GM19238 (cell line): ENCODE data around the gene SEC31B.

Experiments
- DNase-seq: peaks from one replicate; pipeline ENCODE4 v3.0.0; 2011; ENCODE audit warnings: low spot score; ENCODE audit not compliant: insufficient read length

Gene SEC31B

DNA sequence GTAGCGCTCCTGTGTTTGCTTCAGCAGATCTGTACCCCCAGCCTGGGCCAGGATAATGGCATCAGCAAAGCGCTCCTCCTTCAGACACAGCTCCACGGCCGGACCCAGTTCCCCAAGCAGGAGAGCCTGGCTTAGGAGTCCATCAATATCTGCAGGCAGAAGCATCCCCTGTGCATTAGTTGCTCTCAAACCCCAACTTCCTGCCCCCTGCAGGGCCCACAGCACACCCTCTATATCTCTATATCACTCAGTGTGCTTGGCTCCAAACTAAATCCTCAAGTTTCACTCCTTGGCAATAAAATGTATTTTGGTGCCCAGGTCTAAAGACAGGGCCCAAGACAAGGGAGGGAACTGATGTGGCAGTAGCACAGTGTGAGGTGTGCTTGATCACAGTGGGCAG lies 21.6 kb downstream of the SEC31B start:
- no peak for DNase-seq

GRCh38 chr10:100496567-100496966 lies 23.1 kb downstream of the SEC31B start:
- DNase-seq: no peak

DNA sequence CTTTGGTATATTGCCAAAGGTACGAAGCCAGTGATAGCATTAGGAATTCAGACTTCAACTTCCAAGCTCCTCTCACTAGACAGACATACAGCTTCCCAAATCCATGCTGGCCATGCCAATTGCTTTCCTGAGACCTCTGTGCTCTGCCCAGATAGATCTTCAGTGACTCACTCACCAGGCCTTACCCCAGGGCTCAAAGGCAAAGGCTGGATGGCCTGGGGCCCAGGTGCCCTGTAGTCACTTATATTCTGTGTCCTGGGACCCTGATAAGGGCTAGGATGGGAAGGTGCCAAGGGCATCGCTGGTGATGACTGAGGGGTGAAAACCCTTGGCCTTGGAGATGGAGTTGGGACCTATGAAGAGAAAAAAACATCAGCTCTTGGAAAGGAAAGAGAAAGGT lies 29.1 kb downstream of the SEC31B start:
- DNase-seq: no peak

GRCh38 chr10:100489396-100489795 lies 30.3 kb downstream of the SEC31B start:
- no peak for DNase-seq

- DNase-seq: no peak
Measured at GRCh38 chr10:100487529-100487928, 32.1 kb downstream of the SEC31B start.

DNA sequence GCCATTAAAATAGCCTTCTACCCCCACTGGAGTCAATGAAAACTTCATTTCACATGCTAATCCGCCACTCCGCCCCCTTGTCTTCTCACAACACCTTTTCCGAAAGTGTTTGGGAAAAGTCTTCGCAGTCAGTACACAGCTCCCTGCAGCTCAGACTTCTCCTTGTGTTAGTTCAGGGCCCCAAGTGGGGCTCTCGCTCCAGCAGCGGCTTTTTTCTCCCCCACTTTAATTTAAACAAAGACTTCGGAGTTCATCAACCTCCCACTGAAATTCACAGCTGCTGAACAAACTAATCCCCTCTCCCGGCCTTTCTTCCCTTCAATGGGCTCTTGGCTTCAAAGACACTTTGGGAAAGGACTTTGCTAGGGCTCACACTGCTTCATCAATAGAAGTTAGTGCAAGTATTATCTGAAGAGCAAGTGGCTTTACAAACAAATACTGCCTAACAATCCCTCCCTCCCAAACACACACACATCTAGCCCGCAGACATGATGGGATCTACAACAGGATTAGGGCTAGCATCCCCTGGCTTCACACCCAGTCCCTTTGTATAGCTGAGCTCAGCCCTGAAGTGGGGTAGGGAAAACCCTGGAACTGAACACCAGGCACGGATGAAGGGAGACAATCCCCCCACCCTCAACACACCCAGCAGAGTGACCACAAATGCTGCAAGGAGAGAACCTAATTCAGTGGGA lies 33.7 kb downstream of the SEC31B start:
- no peak for DNase-seq

GRCh38 chr10:100485366-100485765 lies 34.3 kb downstream of the SEC31B start:
- DNase-seq: no peak

DNA sequence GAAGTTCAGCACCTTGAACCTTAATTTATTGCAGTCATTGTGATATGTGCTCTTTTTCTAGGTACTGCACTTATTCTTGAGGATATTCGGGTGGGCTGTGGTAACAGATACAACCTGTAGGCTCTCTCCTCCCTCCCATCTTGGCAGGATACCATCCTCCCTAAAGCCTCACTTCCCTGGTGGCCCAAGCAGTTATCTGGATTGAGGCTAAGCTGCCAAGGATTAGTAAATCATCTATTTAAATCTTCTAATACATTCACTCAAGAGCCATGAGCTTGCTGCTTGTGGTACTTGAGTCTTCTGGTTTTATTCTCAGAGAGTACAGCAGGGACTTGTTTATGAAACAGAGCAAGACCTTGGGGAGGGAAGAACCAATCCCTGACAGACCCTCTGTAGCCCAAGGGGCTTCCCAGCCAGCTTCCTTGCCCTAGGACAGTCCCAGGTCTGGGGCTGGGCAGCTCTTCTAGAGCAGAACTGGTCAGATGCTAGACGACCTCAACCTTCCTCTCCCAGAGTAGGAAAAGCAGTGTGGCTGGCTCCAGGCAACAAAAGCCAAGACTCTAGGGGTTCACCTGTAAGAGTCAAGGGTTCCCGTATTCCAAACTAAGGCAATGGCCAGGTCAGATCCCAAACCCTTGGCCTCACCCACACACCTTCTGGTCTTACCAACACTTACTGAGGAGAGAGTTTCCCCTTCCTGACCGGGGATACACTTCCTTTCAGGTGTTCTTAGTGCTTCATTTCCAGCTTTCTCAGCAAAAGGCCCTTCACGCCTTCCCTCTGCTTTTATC lies 35.6 kb downstream of the SEC31B start:
- DNase-seq: no peak

DNA sequence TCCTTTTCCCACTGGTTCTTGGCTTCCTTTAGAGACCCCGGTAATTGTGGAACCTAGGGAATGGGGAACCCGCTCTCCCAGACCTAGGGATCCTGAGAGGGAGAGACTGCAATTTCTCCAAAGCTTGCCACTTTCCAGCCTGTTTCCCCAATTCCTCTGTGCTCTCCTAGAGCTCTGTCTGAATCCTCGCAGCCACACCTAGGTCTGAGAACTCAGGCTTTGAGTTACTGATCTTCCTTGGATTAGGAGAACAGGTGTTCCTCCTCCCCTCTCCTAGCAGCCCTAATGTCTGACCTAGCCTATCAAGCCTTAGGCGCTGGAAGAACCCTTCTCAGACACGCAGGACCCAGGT lies 36.9 kb downstream of the SEC31B start:
- no peak for DNase-seq

- peak; percentile 48 for DNase-seq
Measured at GRCh38 chr10:100482181-100482833, 37.4 kb downstream of the SEC31B start.

- DNase-seq: peak; percentile 70
Measured at GRCh38 chr10:100481462-100482081, 38.1 kb downstream of the SEC31B start.

DNA sequence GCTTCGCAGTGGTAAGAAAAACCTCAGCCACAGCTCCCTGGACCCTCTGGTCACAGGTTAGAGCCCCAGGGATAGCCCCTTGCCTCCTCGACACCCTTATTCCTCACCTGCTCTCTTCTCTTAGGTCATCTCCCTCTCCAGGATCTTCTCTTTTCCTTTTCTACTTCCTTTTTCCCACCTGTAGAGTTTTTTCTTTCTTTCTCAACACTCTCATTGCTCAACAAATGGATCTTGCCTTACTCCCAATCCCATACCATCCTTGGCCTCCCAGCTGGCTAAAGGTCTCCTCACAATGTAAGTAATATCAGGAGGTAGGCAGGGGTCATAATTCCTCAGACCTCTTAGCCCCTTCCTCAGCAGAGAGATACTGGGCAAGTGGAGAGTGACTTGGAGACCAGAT lies 39.7 kb downstream of the SEC31B start:
- no peak for DNase-seq

DNA sequence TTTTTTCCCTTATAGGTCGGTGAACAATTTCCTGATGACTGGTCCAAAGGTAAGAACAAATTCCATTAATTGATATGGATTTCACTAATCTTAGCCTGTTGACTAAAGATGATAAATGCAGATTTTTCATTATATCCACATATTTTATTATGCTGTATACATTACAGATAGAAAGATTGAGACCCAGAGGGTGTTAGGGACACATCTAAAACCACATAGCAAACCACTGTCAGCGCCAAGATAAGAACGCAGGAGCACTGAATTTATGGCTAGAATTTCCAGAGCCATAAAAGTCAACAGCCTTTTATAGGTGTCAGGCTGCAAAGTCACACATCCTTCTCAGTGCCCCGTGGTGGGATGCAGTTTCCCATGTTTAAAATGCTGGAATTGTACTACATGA lies 40.6 kb downstream of the SEC31B start:
- no peak for DNase-seq

DNA sequence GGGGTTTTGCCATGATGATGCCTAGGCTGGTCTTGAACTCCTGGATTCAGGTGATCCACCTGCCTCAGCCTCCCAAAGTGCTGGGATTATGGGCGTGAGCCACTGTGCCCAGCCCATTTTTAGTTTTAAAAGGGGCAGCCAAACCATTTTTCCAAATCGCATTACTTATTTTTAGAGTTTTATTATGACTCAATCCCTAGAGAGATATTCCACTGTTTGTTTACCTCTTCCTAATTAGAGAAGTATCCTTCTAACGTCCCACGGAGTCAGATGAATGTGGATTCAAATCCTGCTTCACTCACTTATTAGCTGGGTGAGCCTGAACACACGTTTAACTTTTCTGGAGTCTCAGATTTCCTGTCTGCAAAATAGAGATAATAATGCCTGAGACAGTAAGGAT lies 41.7 kb downstream of the SEC31B start:
- no peak for DNase-seq

DNA sequence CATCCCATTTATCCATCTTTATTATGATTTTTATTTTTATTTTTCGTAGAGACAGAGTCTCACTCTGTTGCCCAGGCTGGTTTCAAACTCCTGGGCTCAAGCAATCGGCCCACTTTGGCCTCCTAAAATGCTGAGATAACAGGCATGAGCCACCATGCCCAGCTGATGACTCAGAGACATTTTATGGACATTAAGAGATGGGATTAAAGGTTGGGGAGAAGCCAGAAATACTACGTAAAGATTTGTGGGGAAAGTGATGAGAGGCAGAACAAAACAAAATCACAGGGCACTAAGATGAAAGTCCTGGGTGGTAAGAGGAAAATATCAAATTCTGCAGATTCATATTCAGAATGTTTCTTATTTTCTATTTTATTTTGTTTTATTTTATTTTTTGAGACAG lies 49.3 kb downstream of the SEC31B start:
- no peak for DNase-seq

DNA sequence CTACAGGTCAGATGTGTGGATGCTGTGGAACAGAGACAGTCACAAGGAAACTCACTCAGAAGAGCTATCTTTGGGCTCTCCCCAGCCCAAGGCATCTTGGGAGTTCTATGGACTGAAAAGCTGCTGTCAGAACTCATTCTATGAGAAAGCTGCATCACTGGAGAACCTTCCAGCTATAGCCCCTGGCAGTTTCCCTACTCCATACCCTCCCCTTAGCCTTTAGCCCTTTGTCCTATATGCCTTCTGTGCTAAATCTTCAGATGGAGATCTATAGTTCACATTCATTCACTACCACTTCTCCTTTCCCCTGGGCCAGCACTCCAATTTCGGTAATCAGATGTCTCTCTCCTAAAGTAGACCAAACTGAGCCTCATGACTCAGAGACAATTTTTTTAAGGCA lies 49.9 kb downstream of the SEC31B start:
- no peak for DNase-seq

GRCh38 chr10:100468978-100469377 lies 50.7 kb downstream of the SEC31B start:
- DNase-seq: no peak

GRCh38 chr10:100468322-100468721 lies 51.3 kb downstream of the SEC31B start:
- DNase-seq: no peak

DNA sequence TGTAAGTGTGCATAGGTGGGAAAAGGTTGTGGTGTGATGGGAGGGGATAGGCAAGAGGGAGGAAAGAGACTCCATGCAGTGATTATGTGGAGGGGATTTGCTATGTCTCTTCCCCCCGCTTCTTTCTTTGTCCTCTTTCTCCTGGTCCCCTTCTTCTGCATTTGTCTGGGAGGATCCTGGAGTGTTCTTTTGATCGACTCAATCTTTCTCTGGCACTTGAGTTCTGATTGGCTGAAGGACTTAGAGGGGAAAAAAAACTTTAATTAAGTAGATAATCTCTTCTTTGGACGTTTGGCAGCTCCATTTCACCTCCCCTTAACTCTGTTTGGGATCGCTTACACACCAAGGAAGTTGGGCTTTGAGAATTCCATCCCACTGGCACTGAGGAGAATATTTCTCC lies 57.0 kb downstream of the SEC31B start, which contains the start of gene WNT8B:
WNT8B (plus strand) TSS at position 301 of the 400 bp plus-strand sequence. CDS start 160 bp downstream, outside the sequence.
- DNase-seq: no peak

DNA sequence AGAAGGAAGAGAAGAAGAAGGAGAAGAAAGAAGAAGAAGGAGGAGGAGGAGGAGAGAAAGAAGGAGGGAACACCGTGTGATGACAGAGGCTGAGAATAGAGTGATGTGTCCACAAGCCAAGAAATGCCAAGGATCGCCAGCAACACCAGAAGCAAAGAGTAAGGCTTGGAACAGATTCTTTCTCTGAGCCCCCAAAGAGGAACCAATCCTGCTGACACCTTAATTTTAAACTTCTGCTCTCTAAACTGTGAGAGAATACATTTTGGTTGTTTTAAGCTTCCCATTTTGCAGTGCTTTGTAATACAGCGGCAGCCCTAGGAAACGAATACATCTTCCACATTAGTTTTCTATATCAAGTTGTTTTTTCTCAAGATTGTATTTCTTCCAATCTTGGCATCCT lies 70.7 kb downstream of the SEC31B start:
- no peak for DNase-seq

GRCh38 chr10:100447663-100448062 lies 72.0 kb downstream of the SEC31B start:
- DNase-seq: no peak
